NCI-H524 treated with DMSO at 0.1 percent for 48 hours (cell line): ENCODE measurements around the gene ATP9A.

Experiments
- DNase-seq: peaks from one replicate; lab custom pipeline; 2025; lab: John Stamatoyannopoulos, UW

Gene ATP9A

GRCh38 chr20:51625105-51625504 is 143.1 kb downstream of the ATP9A start:
- no peak for DNase-seq

- DNase-seq, result no peak
Observed at GRCh38 chr20:51624157-51624731, 143.9 kb downstream of the ATP9A start.

GRCh38 chr20:51623255-51623654 is 144.9 kb downstream of the ATP9A start:
- no peak for DNase-seq

GRCh38 chr20:51622004-51622874 is 146.0 kb downstream of the ATP9A start:
- no peak for DNase-seq

- no peak for DNase-seq
Observed at GRCh38 chr20:51620432-51620831, 147.8 kb downstream of the ATP9A start.

- no peak for DNase-seq
Observed at GRCh38 chr20:51616060-51616459, 152.1 kb downstream of the ATP9A start.

GRCh38 chr20:51614687-51615086 is 153.5 kb downstream of the ATP9A start:
- no peak for DNase-seq

- no peak for DNase-seq
Observed at GRCh38 chr20:51613580-51613979, 154.6 kb downstream of the ATP9A start.

- DNase-seq, result no peak
Observed at GRCh38 chr20:51612896-51613295, 155.3 kb downstream of the ATP9A start.

GRCh38 chr20:51611625-51611890 is 156.6 kb downstream of the ATP9A start:
- DNase-seq, result no peak

- no peak for DNase-seq
Observed at GRCh38 chr20:51610761-51611624, 157.2 kb downstream of the ATP9A start.

GRCh38 chr20:51610111-51610510 is 158.1 kb downstream of the ATP9A start:
- DNase-seq, result no peak

- DNase-seq, result no peak
Observed at GRCh38 chr20:51609251-51609650, 158.9 kb downstream of the ATP9A start.

GRCh38 chr20:51608061-51608460 is 160.1 kb downstream of the ATP9A start:
- DNase-seq, result no peak

- no peak for DNase-seq
Observed at GRCh38 chr20:51607170-51607569, 161.0 kb downstream of the ATP9A start.

- DNase-seq, result no peak
Observed at GRCh38 chr20:51604851-51605250, 163.3 kb downstream of the ATP9A start.

GRCh38 chr20:51602131-51602530 is 166.1 kb downstream of the ATP9A start:
- DNase-seq, result no peak

- DNase-seq, result no peak
Observed at GRCh38 chr20:51600950-51601349, 167.2 kb downstream of the ATP9A start.

- DNase-seq, result no peak
Observed at GRCh38 chr20:51600016-51600420, 168.2 kb downstream of the ATP9A start.

- no peak for DNase-seq
Observed at GRCh38 chr20:51598556-51598955, 169.6 kb downstream of the ATP9A start.

- DNase-seq, result no peak
Observed at GRCh38 chr20:51597389-51598231, 170.6 kb downstream of the ATP9A start.
